Ramos (cell line): Measurements from ENCODE around the gene ADD1.

ENCODE experiments used
- in situ Hi-C: fragments of 300-500 bp; cut with MboI; formaldehyde crosslinking; loops from one replicate; pipeline ENCODE4 v1.14.3; 2022; ENCODE audit warnings: low sequenced_read_pairs; ENCODE audit not compliant: unreplicated experiment

Gene ADD1

DNA sequence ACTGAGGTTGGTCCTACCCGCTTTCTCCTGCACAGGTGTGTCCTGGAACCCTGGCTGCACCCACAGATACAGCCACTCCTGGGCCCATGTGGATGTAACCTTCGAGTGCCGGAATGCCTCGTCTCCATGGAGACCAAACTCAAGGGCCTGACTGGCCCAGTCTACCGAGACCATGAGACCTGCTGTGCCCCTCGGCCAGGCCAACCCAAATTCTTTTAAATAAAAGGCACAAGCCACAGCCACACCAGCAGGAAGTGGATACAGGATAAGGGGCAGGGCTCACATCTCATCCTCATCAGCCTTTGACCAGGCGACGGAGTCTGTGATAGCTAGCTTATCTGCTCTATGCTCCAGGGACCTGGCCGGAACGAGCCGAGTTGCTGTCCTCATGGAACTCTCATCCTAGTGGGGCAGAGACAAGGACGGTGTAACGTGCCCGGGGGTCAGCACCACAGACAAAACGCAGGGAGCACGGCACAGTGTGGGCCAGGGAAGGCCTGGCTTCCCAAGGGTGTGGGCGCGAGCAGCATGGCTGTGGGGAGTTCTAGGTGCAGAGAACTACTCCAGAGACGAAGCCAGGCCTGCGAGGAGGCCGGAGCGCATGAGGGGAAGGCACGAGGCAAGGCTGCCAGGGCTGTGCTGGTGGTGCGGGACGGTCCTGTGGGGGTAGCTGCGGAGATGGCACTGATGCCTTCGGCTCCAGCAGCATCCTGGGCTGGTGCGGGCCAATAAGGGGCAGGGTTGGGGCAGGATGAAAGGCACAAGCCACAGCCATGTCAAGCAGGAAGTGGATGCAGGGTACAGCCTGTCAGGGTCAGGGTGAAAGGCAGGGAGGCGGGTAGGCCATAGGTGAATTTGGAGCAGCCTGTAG is 96.9 kb downstream of the ADD1 start:
- in situ Hi-C loops: no loop called here

DNA sequence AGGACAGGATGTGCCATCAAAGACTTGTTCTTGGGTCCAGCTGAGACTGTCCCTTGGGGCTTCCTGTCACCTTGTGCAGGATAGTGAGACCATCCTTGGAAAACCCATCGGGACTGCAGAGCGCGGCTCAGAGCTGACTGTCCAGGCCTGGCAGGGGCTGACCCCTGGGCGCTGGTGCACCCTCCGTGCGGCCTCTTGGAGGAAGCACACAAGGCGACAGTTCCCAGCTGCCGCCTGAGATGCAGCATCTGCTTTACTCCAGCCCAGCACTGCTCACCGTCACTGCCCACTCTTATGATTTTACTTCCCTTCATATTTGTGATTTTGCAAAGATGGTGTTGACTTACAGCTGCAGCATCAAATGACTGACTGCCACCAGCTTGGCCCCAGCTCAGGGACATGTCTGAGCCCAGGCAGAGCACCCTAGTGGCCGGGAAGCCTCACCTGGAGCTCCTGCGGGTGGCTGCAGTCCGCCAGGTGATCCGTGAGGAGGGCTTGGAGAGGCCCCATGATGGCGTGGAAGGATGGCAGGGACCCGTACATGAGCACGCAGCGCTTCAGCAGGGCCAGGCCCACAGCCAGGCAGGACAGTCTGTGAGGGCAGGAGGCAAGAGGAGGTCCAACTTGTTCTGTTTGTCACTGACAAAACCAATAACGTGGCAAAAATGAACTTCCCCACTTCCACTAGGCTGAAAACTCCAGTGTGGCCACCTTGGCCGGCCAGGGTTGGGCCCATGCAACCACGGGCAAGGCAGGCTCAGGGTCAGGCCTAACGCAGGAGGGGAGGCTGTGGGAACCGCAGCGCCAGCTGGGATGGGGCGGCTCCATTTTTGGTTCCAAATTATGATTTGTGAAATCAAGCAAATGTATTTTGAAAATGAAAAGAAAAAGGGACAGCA is 97.7 kb downstream of the ADD1 start:
- in situ Hi-C loops: no loop called here

DNA sequence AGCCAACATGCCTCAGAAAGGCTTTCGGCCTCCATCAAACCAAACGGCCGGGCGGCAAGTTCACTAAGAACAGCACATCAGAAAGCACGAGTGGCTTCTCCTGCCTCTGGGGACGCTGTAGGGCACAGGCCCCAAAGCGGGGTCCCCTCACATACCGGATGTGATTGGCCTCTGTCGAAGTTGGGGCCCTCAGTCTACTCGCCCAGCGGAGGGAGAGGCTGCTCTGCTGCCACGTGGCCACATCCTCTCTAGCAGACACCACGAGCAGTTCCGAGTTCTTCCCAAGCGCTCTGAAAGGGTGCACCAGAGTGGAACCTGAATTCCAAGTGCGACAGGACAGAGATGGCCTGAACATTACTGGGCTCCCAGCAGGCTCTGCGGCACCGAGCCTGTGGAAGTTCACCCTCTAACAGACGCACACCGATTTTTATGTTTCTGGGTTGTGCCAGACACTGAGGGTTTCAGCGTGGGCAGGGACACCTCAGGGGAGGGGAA is 98.4 kb downstream of the ADD1 start:
- in situ Hi-C loops: no loop called here

DNA sequence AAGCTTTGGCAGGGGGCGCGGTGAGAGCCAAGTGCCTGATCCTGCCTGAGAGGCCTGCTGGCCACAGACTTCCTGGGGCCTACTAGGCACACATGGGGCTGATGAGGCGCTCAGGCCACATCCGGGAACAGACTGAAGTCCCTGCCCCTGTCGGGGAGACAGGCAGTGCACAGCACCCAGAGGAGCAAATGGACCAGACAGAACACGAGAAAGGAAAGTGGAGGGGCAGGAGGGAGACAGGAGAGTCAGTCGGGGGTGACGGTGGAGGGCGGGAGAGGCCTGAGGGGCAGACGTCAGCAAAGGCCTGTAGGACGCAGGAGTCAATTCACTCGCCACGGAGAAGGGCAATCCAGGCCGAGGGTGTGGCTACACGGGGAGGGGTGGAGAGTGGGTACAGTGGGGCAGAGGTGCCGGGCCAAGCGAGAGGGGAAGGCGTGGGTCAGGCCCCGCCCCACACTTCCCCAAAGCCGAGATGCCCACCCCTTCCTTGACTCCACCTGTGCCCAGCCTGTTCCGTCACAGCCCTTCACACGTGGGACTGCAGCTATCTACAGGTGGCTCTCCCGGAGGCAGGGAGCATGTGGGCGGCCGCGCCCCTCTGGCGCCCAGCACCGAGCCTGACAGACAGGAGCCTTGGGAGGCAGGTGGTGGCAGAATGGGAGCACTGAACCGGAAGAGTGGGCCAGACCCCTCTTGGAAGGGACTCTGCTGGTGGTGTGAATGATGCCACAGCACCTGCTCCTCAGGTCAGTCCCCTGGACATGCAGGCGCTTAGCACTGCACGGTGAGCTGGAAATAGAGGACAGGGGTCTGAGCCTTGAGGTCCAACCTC is 99.1 kb downstream of the ADD1 start:
- in situ Hi-C loops: no loop called here

DNA sequence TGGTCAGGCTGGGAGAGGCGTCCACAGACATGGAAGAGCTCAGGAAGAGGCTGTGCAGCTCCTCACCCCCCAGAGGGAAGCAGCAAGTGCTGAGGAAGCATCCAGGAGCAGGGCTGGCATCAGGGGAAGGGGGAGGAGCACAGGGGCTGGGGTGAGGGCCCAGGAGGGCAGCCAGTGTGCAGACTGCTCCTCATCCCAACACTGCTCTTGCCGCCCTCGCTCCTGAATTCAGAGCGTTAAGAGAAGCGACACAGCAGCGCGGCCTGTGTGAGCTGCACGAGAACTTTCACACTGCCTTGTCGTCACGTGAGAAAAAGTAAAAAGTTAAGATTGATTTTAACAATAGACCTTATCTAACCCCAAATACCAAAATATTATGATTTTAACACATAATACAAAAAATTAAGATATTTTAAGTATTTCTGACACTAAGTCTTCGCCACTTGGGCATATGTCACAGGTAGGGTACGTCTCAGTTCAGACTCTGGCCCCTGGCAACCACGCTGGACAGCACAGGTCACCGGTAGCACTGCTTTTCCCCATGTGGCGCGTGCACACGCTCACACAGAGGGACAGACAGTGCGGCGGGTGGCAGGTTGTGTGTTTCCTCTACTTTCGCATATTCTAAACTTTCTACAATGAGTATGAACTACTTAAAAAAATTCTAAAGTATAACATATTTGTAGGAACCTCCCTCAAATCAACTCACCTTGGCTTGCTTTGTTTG is 99.9 kb downstream of the ADD1 start:
- in situ Hi-C loops: no loop called here

DNA sequence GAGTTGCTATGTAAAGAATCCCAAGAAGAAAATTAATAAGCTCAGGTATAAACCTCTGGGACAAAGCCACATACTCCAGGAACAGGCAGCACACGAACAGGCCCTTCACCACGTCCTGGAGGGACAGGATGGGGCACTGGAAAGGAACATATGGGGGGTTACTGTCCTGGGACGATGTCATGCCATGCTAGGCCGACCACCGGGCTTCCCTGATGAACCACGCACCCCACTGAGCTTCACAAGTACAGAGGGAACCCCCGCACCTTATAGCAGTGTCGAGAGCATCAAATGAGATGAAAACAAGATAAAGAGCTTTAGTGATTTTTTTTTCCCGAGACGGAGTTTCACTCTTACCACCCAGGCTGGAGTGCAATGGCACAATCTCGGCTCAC is 100.4 kb downstream of the ADD1 start:
- in situ Hi-C loops: no loop called here

- in situ Hi-C loops: loop anchor here (5.0 kb wide), 1 partner anchor 173 kb away; no protein-coding TSS in a partner anchor
These were observed 101.2 kb downstream of the ADD1 start for GRCh38 chr4:2944586-2945526.

- in situ Hi-C loops: loop anchor here (5.0 kb wide), 1 partner anchor 174 kb away; no protein-coding TSS in a partner anchor
These were observed 102.3 kb downstream of the ADD1 start for GRCh38 chr4:2945619-2946604.

- in situ Hi-C loops: loop anchor here (5.0 kb wide), 1 partner anchor 175 kb away; no protein-coding TSS in a partner anchor
These were observed 103.4 kb downstream of the ADD1 start for GRCh38 chr4:2946812-2947600.

GRCh38 chr4:2947926-2948325 is 104.3 kb downstream of the ADD1 start:
- in situ Hi-C loops: loop anchor here (5.0 kb wide), 1 partner anchor 176 kb away; no protein-coding TSS in a partner anchor

- in situ Hi-C loops: loop anchor here (5.0 kb wide), 1 partner anchor 177 kb away; no protein-coding TSS in a partner anchor
These were observed 105.5 kb downstream of the ADD1 start for GRCh38 chr4:2948895-2949781.

DNA sequence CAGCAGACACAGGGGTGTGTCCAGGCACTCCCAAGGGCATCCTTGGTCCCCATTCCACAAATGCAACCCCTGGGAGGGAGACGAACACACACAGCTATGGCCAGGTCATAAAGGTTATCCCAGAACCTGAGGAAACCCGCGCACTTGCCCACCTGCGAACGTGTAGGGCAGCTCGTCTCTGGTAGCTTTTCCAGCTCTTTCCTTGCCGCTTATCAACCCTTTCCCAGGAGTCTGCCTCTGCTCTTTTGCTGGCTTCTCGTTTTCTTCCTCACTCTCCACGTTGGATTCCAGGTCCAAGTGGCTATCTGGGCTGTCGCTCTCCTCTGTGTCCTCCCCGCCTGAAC is 106.1 kb downstream of the ADD1 start:
- in situ Hi-C loops: loop anchor here (5.0 kb wide), 1 partner anchor 177 kb away; no protein-coding TSS in a partner anchor

DNA sequence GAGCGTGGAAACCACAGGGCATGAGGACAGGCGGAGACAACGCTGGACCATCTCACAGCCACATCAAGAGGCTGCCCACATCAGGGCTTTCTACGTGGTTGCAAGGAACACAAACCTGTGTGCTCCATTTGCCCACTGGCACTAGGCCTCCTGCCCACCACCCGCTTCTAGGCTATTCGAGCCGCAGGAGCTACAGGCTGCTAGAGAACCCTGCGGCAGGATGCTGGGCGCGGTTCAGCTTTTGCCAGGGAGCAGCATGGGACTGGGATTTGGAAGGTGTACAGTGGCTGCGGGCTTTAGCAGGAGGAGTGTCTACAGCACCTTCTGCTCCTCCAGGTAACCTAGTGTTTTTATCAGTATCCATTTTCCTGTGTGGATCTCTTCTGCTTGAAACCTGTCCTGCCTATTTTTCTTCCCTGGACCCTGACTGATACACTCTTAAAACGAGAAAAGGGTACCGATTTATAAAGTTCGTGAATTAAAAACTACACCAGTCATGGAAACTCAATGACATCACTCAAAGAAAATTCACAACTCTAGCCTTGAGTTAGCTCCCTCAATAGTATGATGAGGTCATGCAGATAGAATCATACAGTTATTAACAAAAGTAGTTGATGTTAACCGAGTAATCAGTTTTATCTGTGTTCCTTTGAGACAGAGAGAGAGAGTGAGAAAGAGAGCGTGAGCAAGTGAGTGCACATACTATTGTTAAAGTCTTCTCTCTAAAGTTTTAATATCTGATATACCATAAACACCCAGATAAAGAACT is 106.8 kb downstream of the ADD1 start:
- in situ Hi-C loops: no loop called here

DNA sequence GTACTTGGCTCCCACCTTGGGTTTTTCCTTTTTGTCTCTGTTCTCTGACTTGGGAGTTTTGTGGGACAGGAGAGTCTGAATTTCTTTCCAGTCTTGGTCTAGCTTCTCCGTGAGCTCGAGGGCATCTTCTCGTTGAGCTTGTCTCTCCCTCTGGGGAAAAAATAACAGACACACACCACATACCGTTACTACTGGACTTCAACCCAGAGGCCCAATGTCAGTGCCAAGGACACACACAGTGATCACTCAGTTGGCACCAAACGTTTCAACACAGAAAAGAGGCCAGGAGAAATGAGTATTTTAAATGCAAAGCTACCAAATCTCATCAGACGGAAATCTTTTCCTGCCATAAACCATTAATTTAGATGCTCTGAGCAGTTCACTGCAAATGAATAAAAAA is 109.9 kb downstream of the ADD1 start:
- in situ Hi-C loops: no loop called here
